HG03103 (cell line): Measurements from ENCODE around the gene TP73.

Experiments
- ATAC-seq: cut with Tn5 transposase; IDR thresholded peaks from one replicate; pipeline ENCODE4 v1.9.1; 2021; ENCODE audit warnings: low read depth; ENCODE audit not compliant: unreplicated experiment

Gene TP73

DNA sequence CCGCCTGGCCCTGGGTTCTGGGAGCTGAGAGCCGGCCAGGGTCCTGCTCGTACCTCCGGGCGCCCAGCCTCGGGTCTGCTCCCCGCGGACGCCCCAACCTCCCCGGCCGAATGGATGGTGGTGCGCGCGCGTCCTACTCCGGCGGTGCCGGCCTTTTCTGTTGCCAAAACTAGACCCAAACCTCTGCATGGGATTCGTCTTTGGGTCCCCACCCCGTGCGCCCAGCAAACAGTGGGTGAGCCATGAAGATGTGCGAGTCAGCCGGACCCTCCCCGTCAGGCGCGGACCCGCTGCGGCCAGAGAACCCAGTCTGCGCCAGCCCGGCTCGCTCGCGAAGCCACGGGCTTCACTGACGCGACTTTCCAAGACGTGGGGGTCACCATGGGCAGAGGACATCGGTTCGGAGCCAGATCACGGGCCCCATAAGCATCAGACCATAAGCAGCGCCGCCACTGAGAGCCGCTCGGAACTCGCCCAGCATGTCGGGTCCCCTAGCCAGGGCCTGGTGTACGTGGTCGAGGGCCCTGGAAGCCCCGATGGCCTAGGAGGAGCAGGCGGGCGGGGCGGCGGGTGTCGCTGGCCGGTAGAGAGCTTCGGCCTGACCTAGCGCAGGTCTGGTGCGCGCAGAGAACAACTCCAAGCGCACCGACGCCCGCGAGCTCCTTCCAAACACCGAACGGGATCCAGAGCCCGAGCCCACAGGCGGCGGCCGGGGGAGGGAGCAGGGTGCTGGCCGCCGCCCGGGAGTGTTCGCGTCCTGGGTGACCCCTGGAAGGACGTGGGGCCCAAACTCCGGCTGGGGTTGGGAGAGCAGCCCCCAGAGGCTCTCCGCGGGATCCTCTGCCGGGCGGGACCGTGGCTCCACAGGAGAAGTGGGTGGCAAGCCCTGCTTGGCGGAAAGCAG, 1.0 kb upstream of the TP73 start:
- no peak for ATAC-seq

- ATAC-seq, result no peak
Observed at GRCh38 chr1:3652548-3653285, 401 bp downstream of the TP73 start.

DNA sequence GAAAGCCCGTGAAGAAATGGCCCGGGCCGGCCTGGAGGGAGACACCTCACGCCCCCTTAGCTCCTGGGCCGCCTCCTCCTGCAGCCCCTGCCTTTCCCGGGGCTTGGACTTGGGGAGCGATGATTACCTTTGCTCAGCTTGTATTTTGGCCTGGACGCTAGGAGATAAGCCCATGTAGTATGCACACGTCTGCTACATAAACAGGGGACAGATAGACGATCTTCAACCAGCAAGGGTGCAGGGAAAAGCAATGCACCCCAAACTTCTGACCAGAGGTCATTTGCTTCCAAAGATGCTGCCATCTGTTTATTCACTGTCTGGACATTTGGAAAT, 936 bp downstream of the TP73 start:
- ATAC-seq, result no peak

DNA sequence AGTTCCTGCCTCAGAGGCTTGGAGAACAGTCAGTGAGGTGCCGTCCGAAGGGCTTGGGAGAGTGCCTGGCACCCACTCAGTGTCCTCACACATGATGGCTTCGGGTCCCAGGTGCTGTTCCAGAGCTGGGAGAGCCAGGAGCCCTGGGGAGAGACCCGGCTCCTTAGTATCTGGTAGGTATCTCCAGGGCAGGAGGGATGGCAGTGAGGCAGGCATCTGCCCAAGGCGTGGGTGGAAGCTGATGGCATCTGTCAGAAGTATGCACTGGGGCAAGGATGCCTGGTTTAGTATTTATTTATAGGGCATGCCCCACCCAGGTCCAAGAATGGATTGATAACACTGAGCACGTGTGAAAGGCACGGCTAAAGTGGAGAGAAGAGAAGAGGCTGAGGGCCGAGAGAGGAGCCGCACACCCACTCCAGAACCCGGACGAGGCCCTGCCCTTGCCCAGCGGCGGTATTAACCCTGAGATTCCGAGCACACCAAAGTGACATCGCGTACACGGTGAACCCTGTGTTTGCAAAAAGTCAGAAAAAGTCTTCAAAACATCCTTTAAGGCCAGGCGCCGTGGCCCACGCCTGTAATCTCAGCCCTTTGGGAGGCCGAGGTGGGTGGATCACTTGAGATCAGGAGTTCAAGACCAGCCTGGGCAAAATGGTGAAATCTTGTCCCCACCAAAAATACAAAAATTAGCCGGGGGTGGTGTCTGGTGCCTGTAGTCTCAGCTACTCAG, 2.4 kb downstream of the TP73 start:
- no peak for ATAC-seq

DNA sequence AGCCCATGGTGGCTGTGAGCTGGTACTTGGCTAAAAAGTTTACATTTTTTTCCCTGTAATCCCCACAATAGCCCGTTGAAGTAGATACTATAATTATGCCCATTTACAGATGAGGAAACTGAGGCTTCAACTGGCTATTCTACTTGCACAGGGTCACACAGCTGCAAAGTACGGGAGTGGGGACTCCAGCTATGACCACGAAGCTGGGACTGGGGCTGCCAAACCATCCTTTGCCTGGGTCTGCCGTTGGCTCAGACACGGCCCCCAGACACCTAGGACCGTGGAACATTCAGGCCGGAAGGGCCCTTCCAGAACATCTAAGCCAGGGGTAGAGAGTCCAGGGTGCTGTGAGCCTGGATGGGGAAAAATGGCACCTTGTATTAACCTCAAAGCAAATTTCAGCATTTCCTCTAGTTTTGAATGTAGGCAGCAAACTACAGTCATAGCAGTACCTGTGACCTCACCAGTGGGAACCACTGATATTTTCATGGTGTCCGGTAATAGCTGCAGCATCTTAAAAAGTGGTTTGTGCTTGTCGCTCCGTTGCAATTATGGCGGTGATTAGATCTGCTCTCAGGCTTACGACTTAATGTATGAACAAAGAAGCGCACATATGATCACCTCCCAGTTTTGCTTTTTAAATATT, 4.3 kb downstream of the TP73 start:
- peak; percentile 51 for ATAC-seq

DNA sequence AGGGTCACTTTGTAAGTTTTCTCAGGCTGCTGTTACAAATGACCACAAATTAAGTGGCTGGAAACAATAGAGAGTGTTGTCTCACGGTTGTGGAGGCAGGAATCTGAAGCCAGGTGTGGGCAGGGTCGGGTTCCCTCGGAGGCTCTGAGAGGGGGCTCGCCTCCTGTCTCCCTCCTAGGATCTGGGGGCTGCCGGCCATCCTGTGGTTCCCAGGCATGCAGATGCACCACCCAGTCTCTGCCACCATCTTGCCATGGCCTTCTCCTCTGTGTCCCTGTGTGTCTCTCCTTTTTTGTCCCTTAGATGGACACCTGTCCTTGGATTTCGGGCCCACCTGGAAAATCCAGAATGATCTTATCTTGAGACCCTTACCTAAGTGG, 4.8 kb downstream of the TP73 start:
- no peak for ATAC-seq

GRCh38 chr1:3657578-3658230, 5.4 kb downstream of the TP73 start:
- no peak for ATAC-seq

DNA sequence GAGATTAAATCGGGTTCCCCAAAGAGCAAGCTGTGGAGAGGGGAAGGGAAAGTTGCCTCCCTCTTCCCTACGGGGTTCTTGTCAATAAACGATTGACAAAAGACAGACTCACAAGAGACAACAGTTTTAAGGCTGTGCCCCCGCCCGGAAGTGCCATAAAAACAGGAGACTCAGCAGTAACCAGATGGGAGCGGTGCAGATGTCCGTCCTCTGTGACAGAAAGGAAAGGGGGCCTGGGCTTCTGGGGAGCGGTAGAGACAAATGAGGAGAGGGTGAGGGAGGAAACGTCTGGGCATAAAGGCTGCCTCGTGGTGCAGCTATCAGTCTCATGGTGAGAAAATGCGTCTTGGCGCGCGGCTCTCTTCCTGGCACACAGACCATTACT, 5.9 kb downstream of the TP73 start:
- no peak for ATAC-seq

GRCh38 chr1:3659093-3659492, 6.8 kb downstream of the TP73 start:
- ATAC-seq, result no peak

- ATAC-seq, result no peak
Observed at GRCh38 chr1:3660704-3661103, 8.4 kb downstream of the TP73 start.

- no peak for ATAC-seq
Observed at GRCh38 chr1:3661631-3662030, 9.3 kb downstream of the TP73 start.

GRCh38 chr1:3662080-3662671, 9.9 kb downstream of the TP73 start:
- ATAC-seq, result no peak

DNA sequence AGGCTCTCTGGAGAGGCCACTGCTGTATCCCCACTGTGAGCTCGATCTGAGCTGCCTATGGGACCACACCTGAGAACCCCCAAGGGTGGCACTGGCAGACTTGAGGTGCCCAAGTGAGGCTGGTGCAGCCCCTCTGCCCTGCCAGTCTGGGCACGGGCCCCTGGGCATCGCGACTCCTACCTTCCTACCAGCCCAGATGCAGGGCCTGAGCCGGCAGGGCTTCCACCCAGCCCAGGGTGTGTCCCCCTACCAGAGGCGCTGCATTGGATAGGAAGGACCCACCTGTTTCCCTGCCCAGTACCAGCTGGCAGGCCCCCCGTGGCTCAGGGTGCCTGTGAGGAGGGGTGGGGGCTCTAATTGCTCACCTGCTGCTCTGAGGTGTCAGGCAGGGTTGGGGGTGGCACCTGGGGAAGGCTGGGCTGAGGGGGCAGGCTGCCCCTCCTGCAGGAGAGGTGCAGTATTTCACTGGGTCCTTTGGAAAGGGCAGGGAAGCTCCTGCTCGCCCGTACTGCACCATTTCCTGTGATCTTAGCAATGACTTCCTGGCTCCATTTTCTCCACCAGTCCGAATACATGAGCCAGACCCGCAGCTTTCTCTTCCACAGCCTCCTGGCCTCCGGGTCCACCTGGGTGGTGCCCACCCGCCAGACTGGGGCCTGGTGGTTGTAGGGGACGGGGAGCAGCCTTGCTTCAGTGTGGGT, 11.8 kb downstream of the TP73 start:
- ATAC-seq, result no peak

DNA sequence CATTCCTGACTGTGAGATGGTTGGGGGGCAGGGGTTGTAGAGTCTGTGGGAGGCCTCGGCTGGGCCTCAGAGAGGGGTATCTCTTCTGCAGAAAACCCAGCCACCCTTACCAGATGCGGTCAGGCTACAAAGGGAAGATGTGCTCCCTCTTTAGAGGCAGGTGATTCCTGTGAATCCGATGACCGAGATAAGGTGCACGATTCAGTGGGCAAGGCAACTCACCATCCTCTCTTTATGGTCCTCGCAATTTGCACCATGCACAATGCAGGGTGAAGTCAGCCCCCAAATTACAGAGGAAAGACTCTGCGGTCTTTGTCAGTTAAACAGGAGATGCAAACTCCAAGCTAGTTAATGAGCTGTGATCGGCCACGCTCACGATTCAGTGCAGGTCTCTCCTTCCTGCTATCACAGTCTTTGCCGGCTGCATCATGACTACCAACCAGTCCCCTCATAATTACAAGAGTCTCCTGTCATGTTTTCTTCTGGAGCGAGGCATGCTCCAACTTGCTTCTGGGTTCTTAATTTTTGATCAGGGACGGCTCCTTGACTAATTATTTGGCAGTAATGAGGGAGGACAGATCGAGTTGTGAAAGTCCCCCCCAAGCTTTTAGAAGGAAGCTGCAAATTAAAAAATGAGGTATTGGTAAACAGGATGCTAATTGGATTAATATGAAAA, 12.5 kb downstream of the TP73 start:
- no peak for ATAC-seq

DNA sequence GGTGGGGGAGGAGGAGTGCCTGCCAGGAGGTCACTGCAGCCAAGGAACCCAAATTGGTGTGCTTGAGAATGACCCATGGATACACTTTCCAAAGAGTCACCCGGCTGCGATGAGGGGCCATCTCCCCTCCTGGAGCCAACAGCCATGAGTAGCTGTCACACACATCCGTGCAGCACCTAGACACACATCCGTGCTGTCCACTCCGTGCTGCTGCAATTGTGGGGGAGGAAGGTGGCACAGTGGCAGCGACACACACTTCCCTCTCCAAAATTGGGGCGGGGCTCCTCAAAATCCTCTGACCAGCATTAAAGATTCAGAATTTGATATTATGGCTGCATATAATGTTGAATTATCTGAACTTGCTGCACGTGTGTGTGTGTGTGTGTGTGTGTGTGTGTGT, 15.8 kb downstream of the TP73 start:
- no peak for ATAC-seq

DNA sequence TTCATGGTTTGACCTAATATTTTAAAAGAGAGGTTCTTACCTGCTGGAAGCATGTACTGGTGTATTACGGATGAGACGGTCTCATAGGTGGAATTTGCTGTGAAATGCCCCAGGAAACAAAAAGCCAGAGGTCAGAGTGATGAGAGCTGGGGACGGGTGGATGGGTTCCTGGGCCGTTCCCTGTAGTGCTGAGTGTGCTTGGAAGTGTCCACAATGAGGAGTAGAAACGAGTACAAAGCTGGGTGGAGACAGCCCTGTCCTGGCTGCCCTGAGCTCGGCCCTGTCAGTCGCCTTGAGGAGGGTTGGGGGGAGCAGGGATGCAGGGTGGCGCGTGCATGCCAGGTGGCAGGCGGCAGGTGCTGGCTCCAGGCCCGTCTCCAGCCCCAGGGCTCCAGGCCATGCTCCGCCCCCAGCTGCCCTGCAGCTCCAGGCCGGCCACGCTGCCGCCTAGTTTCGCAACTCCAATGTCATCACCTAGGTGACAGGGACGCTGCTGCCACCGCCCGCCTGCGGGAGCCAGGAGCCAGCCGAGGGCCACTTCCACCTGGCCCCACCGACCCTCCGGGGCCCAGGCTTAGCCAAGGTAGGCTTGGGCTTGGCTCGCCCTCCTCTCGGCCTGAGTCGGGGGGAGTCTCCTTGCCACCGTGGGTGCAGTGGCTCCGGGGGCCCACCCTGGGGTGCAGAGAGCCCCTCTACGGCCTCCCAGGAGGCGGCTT, 16.4 kb downstream of the TP73 start:
- no peak for ATAC-seq

GRCh38 chr1:3669421-3669821, 17.1 kb downstream of the TP73 start:
- no peak for ATAC-seq

DNA sequence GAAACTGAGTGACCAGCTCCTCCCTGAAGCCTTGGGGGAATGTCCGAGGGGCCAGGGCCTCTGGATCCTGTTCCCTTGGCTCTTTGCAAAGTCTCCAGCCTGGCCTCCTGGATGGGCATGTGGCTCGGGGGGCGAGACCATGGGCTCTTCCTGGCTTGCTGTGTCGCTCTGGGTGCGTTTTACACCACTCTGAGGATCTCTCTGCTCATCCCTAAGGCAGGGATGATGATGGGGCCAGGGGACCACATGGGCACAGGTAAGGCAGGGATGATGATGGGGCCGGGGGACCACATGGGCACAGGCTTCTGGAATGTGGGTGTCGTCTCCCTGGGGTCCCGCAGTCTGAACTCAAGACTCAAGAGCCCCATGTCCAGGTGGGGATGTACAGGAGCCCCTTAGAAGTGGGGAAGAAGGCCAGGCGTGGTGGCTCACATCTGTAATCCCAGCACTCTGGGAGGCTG, 17.7 kb downstream of the TP73 start:
- ATAC-seq, result no peak
